HepG2 (cell line): Measurements from ENCODE around the gene ALDOA. TPM values are rescaled to one million over a fixed set of nuclear protein-coding genes. Genes with fewer than 3 reads are reported as not detected.

Source experiments
- ARNT ChIP-seq: fragments of 450-650 bp; IDR thresholded peaks from 2 replicates; pipeline ENCODE4 v1.6.1; 2017
- EZH2 ChIP-seq: conservative IDR thresholded peaks from 2 replicates; pipeline ENCODE4 v1.6.1; 2012; ENCODE audit warnings: mild to moderate bottlenecking, low read depth, low read length, moderate library complexity
- HMG20A ChIP-seq: IDR thresholded peaks from 2 replicates; pipeline ENCODE4 v1.6.1; 2016; ENCODE audit warnings: borderline replicate concordance
- KMT2A ChIP-seq: sonication (generic); formaldehyde crosslinking; IDR thresholded peaks from 2 replicates; pipeline ENCODE4 v1.4.0; 2020; ENCODE audit warnings: missing genetic modification reagents
- MED13 ChIP-seq: sonication (generic); formaldehyde crosslinking; IDR thresholded peaks from 2 replicates; pipeline ENCODE4 v1.5.0; 2020; ENCODE audit warnings: missing genetic modification reagents
- MED8 ChIP-seq: sonication (generic); formaldehyde crosslinking; IDR thresholded peaks from 2 replicates; pipeline ENCODE4 v1.8.1; 2023; ENCODE audit warnings: mild to moderate bottlenecking, missing genetic modification reagents; ENCODE audit not compliant: insufficient replicate concordance
- MTERF4 ChIP-seq: sonication (generic); formaldehyde crosslinking; IDR thresholded peaks from 2 replicates; pipeline ENCODE4 v1.8.0; 2023; ENCODE audit warnings: mild to moderate bottlenecking, missing genetic modification reagents
- NAIF1 ChIP-seq: sonication (generic); formaldehyde crosslinking; IDR thresholded peaks from 2 replicates; pipeline ENCODE4 v1.5.0; 2020; ENCODE audit warnings: mild to moderate bottlenecking, missing genetic modification reagents, borderline replicate concordance
- PAX8 ChIP-seq: sonication (generic); formaldehyde crosslinking; IDR thresholded peaks from 2 replicates; pipeline ENCODE4 v1.8.0; 2022; ENCODE audit warnings: mild to moderate bottlenecking, missing genetic modification reagents, borderline replicate concordance
- POGZ ChIP-seq: sonication (generic); formaldehyde crosslinking; IDR thresholded peaks from 2 replicates; pipeline ENCODE4 v1.4.0; 2020; ENCODE audit warnings: mild to moderate bottlenecking, missing genetic modification reagents
- RFXAP ChIP-seq: sonication (generic); formaldehyde crosslinking; IDR thresholded peaks from 2 replicates; pipeline ENCODE4 v1.4.0; 2020; ENCODE audit warnings: missing genetic modification reagents, borderline replicate concordance
- SNAI1 ChIP-seq: sonication (generic); formaldehyde crosslinking; IDR thresholded peaks from 2 replicates; pipeline ENCODE4 v1.5.0; 2020; ENCODE audit warnings: mild to moderate bottlenecking, missing genetic modification reagents, borderline replicate concordance
- WIZ ChIP-seq: sonication (generic); formaldehyde crosslinking; IDR thresholded peaks from 2 replicates; pipeline ENCODE4 v1.5.1; 2020; ENCODE audit warnings: mild to moderate bottlenecking, missing genetic modification reagents
- ZFP1 ChIP-seq: IDR thresholded peaks from 2 replicates; pipeline ENCODE4 v1.6.1; 2016
- ZNF143 ChIP-seq: sonication (generic); formaldehyde crosslinking; IDR thresholded peaks from 2 replicates; pipeline ENCODE4 v1.4.0; 2020; ENCODE audit warnings: missing genetic modification reagents
- ZNF276 ChIP-seq: sonication (generic); formaldehyde crosslinking; IDR thresholded peaks from 2 replicates; pipeline ENCODE4 v1.4.0; 2020; ENCODE audit warnings: mild to moderate bottlenecking, low read depth, missing genetic modification reagents
- ZNF350 ChIP-seq: sonication (generic); formaldehyde crosslinking; IDR thresholded peaks from 2 replicates; pipeline ENCODE4 v1.4.0; 2020; ENCODE audit warnings: mild to moderate bottlenecking, low read depth, missing genetic modification reagents, borderline replicate concordance
- ZNF512B ChIP-seq: sonication (generic); formaldehyde crosslinking; IDR thresholded peaks from 2 replicates; pipeline ENCODE4 v1.5.1; 2020; ENCODE audit warnings: missing genetic modification reagents, mild to moderate bottlenecking, borderline replicate concordance
- ZNF513 ChIP-seq: sonication (generic); formaldehyde crosslinking; conservative IDR thresholded peaks from 2 replicates; pipeline ENCODE4 v1.5.0; 2020; ENCODE audit warnings: missing genetic modification reagents
- ZNF619 ChIP-seq: sonication (generic); formaldehyde crosslinking; IDR thresholded peaks from 2 replicates; pipeline ENCODE4 v1.4.0; 2020; ENCODE audit warnings: mild to moderate bottlenecking, missing genetic modification reagents
- ZNF652 ChIP-seq: IDR thresholded peaks from 2 replicates; pipeline ENCODE4 v1.6.1; 2016; ENCODE audit warnings: low read depth, borderline replicate concordance
- ZNF740 ChIP-seq: sonication (generic); formaldehyde crosslinking; IDR thresholded peaks from 2 replicates; pipeline ENCODE4 v1.4.0; 2020; ENCODE audit warnings: missing genetic modification reagents
- ZNF782 ChIP-seq: sonication (generic); formaldehyde crosslinking; IDR thresholded peaks from 2 replicates; pipeline ENCODE4 v1.4.0; 2020; ENCODE audit warnings: missing genetic modification reagents, mild to moderate bottlenecking, borderline replicate concordance
- polyA plus RNA-seq, 8 experiments: library from polyadenylated mRNA; depleted of rRNA in 3 of 8; stranded (reverse) in 7 of 8; unstranded in 1 of 8; fragments of >200 nt; fragmentation: Illumina TruSeq in 4 of 8; extraction: Trizol in 4 of 8; gene quantifications; 2 replicates each; pipeline versions ENCODE4 v1.2.1 to v1.2.3, GENCODE V29; 2011 to 2016; ENCODE audit warnings: low read depth in 4 of 8, missing spikeins in 1 of 8, mixed read lengths in 1 of 8; ENCODE audit not compliant: insufficient read depth in 1 of 8
- total RNA-seq, 5 experiments: library from RNA; depleted of rRNA; stranded (reverse); fragments of >200 nt; fragmentation: Illumina TruSeq; extraction: Trizol; gene quantifications; 2 replicates each; pipeline ENCODE4 v1.2.3, GENCODE V29; 2016; ENCODE audit warnings: low read depth in 1 of 5

ALDOA gene
- total and polyA plus RNA-seq, 2 of the 13 experiments (the other 11 are each of a cell fraction or from before 2014, with no cell fraction given) = 925 to 1,884 TPM

- TF ChIP-seq MTERF4 (CRISPR knock-in tag) (0 out of 2 replicates have a peak, but pooled peaks have one; percentile 35), NAIF1 (CRISPR knock-in tag) (no peak), WIZ (CRISPR knock-in tag) (no peak), ZNF276 (CRISPR knock-in tag) (no peak), HMG20A (CRISPR knock-in tag) (no peak), ZNF513 (CRISPR knock-in tag) (no peak), PAX8 (CRISPR knock-in tag) (no peak), POGZ (CRISPR knock-in tag) (no peak), ZNF512B (CRISPR knock-in tag) (no peak), MED8 (CRISPR knock-in tag) (no peak), SNAI1 (CRISPR knock-in tag) (no peak), ZNF143 (CRISPR knock-in tag) (no peak; the same call in 1 of the 2 replicates), ZNF740 (CRISPR knock-in tag) (no peak), ZNF619 (CRISPR knock-in tag) (0 out of 2 replicates have a peak, but pooled peaks have one; percentile 33), MED13 (CRISPR knock-in tag) (no peak), EZH2 (no peak), ZFP1 (CRISPR knock-in tag) (no peak), RFXAP (CRISPR knock-in tag) (no peak), ZNF652 (CRISPR knock-in tag) (no peak), ZNF350 (CRISPR knock-in tag) (peak; percentile 58; the same call in 1 of the 2 replicates), ZNF782 (CRISPR knock-in tag) (no peak), KMT2A (CRISPR knock-in tag) (no peak), ARNT (no peak)
Observed at GRCh38 chr16:30095166-30096078, 29.9 kb downstream of the ALDOA start (continued).
